Measurements from ENCODE around the gene ARSI. TPM values are rescaled to one million over a fixed set of nuclear protein-coding genes. Genes with fewer than 3 reads are reported as not detected.
A peak's percentile ranks its signal among the peaks of the same experiment; 100 is the strongest.

Gene ARSI
- total and polyA plus RNA-seq, 2 of the 13 experiments (the other 11 are each of a cell fraction or from before 2014, with no cell fraction given) = 4.2 to 33.9 TPM

GRCh38 chr5:150254774-150255173 lies 47.9 kb downstream of the ARSI start (continued):
- TF ChIP-seq, protein P1, sequence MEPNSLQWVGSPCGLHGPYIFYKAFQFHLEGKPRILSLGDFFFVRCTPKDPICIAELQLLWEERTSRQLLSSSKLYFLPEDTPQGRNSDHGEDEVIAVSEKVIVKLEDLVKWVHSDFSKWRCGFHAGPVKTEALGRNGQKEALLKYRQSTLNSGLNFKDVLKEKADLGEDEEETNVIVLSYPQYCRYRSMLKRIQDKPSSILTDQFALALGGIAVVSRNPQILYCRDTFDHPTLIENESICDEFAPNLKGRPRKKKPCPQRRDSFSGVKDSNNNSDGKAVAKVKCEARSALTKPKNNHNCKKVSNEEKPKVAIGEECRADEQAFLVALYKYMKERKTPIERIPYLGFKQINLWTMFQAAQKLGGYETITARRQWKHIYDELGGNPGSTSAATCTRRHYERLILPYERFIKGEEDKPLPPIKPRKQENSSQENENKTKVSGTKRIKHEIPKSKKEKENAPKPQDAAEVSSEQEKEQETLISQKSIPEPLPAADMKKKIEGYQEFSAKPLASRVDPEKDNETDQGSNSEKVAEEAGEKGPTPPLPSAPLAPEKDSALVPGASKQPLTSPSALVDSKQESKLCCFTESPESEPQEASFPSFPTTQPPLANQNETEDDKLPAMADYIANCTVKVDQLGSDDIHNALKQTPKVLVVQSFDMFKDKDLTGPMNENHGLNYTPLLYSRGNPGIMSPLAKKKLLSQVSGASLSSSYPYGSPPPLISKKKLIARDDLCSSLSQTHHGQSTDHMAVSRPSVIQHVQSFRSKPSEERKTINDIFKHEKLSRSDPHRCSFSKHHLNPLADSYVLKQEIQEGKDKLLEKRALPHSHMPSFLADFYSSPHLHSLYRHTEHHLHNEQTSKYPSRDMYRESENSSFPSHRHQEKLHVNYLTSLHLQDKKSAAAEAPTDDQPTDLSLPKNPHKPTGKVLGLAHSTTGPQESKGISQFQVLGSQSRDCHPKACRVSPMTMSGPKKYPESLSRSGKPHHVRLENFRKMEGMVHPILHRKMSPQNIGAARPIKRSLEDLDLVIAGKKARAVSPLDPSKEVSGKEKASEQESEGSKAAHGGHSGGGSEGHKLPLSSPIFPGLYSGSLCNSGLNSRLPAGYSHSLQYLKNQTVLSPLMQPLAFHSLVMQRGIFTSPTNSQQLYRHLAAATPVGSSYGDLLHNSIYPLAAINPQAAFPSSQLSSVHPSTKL (CRISPR knock-in tag; IDR thresholded peaks at IDR 0.05) = 0 out of 2 replicates have a peak, but pooled peaks have one; percentile 11
- TF ChIP-seq HNF1A (IDR thresholded peaks at IDR 0.05; ENCODE audit: low read depth) (no peak), HNF1A (CRISPR knock-in tag; IDR thresholded peaks at IDR 0.05; ENCODE audit: borderline replicate concordance) (0 out of 2 replicates have a peak, but pooled peaks have one; percentile 35), ATF3 (CRISPR knock-in tag; IDR thresholded peaks at IDR 0.05) (no peak), BRD4 (CRISPR knock-in tag; IDR thresholded peaks at IDR 0.05) (no peak), PAXIP1 (CRISPR knock-in tag; conservative IDR thresholded peaks at IDR 0.05) (0 out of 2 replicates have a peak, but pooled peaks have one; percentile 19), PRPF4 (IDR thresholded peaks at IDR 0.05; ENCODE audit: low read depth, low read length, poor library complexity, severe bottlenecking) (no peak)
- TF ChIP-seq, protein P2, sequence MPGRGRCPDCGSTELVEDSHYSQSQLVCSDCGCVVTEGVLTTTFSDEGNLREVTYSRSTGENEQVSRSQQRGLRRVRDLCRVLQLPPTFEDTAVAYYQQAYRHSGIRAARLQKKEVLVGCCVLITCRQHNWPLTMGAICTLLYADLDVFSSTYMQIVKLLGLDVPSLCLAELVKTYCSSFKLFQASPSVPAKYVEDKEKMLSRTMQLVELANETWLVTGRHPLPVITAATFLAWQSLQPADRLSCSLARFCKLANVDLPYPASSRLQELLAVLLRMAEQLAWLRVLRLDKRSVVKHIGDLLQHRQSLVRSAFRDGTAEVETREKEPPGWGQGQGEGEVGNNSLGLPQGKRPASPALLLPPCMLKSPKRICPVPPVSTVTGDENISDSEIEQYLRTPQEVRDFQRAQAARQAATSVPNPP (CRISPR knock-in tag; IDR thresholded peaks at IDR 0.05) = no peak
- TF ChIP-seq, protein P3, sequence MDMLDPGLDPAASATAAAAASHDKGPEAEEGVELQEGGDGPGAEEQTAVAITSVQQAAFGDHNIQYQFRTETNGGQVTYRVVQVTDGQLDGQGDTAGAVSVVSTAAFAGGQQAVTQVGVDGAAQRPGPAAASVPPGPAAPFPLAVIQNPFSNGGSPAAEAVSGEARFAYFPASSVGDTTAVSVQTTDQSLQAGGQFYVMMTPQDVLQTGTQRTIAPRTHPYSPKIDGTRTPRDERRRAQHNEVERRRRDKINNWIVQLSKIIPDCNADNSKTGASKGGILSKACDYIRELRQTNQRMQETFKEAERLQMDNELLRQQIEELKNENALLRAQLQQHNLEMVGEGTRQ (IDR thresholded peaks at IDR 0.05; ENCODE audit: low read depth, low read length) = no peak
- TF ChIP-seq, protein P3 (CRISPR knock-in tag; IDR thresholded peaks at IDR 0.05; ENCODE audit: borderline replicate concordance) = no peak
